ENCODE results near the gene CDRT15L2.
"Not testable (repeated sequence)": the region's sequence is repeated elsewhere in the genome, so short reads cannot be mapped to it uniquely, and the experiment has no call there.

CDRT15L2 gene

GRCh38 chr17:20579424-20579823 is at the start of gene CDRT15L2:
TSS of gene CDRT15L2 (plus strand) at chr17:20579724. CDS start at chr17:20579744, 20 bp downstream.
- not testable (repeated sequence) for DNase-seq

DNA sequence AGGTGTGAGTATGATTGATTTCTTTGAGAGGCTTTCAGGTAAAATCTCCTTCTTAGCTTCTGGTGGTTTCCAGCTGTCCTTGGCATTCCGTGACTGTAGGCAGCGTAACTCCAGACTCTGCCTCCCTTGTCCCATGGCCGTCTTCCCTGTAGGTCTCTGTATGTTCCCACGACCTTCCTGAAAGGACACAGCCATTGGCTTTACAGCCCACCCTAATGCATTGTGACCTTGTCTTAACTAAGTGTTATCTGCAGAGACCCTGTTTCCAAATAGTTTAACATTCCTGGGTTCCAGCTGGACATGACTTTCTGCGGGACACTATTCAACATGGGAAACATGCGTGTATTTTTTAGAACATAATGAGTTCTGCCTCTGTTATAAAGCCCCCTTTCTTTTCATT is 49.4 kb upstream of the CDRT15L2 start:
- not testable (repeated sequence) for DNase-seq

GRCh38 chr17:20532544-20533090 is 46.9 kb upstream of the CDRT15L2 start:
- not testable (repeated sequence) for DNase-seq

- not testable (repeated sequence) for DNase-seq
Measured at GRCh38 chr17:20533206-20533605, 46.3 kb upstream of the CDRT15L2 start.

- DNase-seq: not testable (repeated sequence)
Measured at GRCh38 chr17:20534711-20535550, 44.6 kb upstream of the CDRT15L2 start.

- DNase-seq: not testable (repeated sequence)
Measured at GRCh38 chr17:20540414-20540813, 39.1 kb upstream of the CDRT15L2 start.

- DNase-seq: not testable (repeated sequence)
Measured at GRCh38 chr17:20540865-20541264, 38.7 kb upstream of the CDRT15L2 start.

- DNase-seq: not testable (repeated sequence)
Measured at GRCh38 chr17:20541853-20542546, 37.5 kb upstream of the CDRT15L2 start.

GRCh38 chr17:20547923-20548322 is 31.6 kb upstream of the CDRT15L2 start:
- DNase-seq: not testable (repeated sequence)

- DNase-seq: not testable (repeated sequence)
Measured at GRCh38 chr17:20552920-20553319, 26.6 kb upstream of the CDRT15L2 start.

DNA sequence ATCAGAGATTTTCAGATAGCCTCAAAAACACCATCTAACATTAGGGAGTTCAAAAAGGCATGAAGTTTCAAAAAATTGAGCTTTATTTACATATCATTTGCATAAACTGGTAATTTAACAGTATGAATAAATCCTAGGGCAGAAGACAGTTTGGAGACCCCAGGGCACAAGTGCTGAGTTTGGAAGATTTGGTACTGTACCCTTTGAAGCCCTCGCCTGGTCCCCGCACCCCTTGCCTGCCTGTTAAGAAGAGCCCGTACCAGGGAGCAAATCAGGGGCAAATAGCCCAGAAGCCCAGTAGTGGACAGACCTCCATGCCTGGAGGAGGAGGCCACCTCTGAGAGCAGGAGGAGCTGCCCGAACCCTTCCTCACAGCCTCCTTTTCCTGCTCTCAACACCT is 24.8 kb upstream of the CDRT15L2 start:
- DNase-seq: not testable (repeated sequence)

- DNase-seq: not testable (repeated sequence)
Measured at GRCh38 chr17:20555135-20556010, 24.2 kb upstream of the CDRT15L2 start.

DNA sequence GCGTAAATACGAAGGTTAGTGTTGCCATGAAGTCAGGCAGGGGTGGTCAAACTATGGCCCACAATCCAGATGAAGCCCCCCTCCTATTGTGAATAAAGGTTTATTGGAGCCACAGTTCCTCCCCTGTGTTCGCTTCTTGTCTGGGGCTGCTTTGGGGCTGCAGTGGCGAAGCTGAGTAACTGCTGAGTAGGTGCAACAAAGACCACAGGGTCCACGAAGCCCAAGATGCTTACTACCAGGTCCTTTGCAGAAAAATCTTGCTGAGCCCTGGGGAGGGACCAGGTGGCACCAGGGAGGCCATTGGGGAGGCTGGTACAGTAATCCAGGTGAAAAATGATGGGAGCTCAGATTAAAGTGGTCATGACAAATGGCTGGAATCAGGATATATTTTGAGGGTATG is 21.4 kb upstream of the CDRT15L2 start:
- DNase-seq: not testable (repeated sequence)

DNA sequence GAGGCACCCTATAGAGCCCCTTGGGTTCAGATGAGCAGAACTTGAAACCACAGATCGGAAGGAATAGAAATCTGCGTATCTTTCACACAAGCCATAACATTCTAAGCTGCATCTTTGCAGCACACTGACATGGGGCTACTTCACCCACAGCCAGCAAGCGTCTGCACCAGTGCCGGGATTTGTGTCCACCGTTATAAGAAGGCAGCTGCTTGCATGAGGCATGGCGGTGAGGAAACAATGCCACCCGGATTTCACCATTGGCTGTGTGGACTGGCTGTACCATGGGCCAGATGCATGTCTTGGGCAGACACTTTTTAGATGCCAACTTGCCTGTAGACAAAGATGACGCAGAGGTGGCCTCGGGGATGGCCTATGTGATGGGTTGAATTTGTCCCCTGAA is 20.5 kb upstream of the CDRT15L2 start:
- not testable (repeated sequence) for DNase-seq

DNA sequence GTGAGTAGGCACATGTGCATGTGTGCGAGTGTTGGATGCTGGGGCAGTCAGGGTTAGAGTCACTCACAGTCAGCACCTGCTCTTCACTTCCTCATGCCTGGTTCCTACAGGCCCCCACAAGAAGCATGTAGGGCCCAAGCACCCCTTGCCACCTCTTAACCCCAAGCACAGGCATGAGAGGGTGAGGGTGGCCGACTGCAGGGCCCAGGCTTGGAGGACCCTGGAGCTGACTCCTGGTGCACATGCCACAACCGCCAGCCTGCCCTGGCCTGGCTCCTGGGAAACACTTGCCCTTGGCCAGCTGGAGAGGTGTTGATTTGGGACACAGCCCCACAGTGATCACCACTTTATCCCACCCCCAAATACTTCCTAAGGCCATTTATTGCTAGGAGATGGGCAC is 16.9 kb upstream of the CDRT15L2 start:
- DNase-seq: no peak

- not testable (repeated sequence) for DNase-seq
Measured at GRCh38 chr17:20565245-20565644, 14.3 kb upstream of the CDRT15L2 start.

DNA sequence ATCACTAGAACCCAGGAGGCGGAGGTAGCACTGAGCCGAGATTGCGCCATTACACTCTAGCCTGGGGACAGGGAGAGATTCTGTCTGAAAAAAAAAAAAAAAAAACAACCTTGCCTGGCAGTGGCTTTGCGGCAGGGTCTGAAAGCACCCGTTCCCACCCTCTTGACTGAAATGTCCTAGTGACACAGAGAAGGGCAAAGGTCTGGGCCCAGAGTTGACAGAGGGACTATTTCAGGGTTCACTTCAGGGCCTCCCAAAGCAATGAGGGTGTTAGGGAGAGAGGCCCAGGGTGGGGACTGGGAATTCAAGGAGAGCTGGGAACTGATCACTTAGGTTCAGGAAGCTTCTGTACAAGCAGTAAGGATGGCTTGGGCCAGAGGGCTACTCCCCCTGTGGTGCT is 13.8 kb upstream of the CDRT15L2 start:
- DNase-seq: no peak

DNA sequence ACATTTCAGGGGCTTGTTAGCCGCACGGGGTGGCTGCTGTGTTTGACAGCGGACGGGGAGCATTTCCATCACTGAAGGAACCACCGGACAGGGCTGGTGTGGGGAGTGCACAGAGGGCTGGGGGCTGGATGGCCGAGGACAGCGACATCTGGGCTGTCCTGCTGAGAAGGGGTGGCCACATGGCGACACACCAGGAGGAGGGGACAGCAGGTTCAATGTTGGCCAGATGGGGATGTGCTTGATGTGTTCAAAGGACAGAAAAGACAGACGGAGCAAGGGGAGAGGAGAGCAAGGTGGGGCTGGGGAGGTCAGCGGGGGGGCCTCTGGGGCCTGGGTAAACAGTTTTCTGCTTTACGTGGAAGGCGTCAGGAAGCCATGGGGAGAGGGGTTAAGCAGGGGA is 12.8 kb upstream of the CDRT15L2 start:
- not testable (repeated sequence) for DNase-seq

- DNase-seq: not testable (repeated sequence)
Measured at GRCh38 chr17:20567421-20567820, 12.1 kb upstream of the CDRT15L2 start.

DNA sequence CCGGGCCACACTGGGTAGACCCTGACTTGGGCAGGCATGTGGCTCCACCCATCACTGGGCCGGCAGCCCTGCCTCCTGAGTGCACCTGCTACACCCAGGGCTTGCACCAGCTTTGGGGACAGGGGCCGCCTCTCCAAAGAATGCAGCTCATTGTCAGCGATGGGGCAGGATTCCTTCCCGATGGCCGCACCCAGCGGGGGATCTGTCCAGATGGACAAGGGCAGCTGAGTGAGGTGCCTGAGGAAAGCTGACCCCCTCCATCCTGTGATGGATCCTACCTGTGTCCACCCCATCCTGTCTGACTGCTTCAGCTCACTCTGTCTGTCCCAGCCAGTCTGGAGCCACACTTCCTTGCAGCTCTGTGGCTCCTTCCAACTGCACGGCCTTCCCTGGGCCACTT is 10.9 kb upstream of the CDRT15L2 start:
- not testable (repeated sequence) for DNase-seq

- DNase-seq: not testable (repeated sequence)
Measured at GRCh38 chr17:20571653-20572052, 7.9 kb upstream of the CDRT15L2 start.

DNA sequence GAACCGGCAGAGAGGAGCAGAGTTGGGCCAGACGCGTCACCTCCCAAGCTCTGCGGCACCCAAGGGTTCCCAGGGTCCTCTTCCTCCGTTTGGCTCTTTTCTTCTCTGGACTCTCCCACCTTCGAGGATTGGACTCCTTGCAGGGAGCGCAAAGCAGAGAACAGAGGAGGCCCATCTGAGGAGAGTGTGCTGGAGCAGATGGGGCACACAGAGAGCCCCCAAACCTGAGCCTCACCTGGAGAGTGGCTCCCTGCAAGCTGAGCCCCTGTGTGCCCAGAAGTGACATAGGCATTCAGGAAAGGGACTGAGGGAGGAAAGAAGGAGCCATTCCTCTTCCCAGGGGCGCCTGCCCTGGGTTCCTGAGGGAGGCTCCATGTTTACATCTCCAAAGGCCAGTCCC is 6.3 kb upstream of the CDRT15L2 start:
- DNase-seq: not testable (repeated sequence)

GRCh38 chr17:20575071-20575470 is 4.5 kb upstream of the CDRT15L2 start:
- not testable (repeated sequence) for DNase-seq

Data from NCI-H345 (cell line).